HEK293 (cell line): Measurements from ENCODE around the gene CCK.

Source experiments
- CTCF ChIA-PET: fragments of 350-600 bp; formaldehyde crosslinking; extraction: SDS; loops from one replicate; lab custom pipeline; 2021; ENCODE audit warnings: antibody characterized with exemption; lab: Yijun Ruan, JAX
- POLR2A ChIA-PET: fragments of 300-600 bp; formaldehyde crosslinking; extraction: SDS; loops from one replicate; lab custom pipeline; 2020; ENCODE audit warnings: antibody characterized with exemption, inconsistent platforms; lab: Yijun Ruan, JAX
- H3K27ac ChIP-seq: fragments of 200-500 bp; sonication (Bioruptor generic); 2 replicates; pipeline ENCODE4 v1.5.1; 2014; ENCODE audit warnings: low read depth, low read length, control low read depth, inconsistent platforms; ENCODE audit errors: extremely low read depth
- H3K36me3 ChIP-seq, 2 experiments: fragments of 200-500 bp in 1 of 2; sonication (Bioruptor generic) in 1 of 2; 1 replicate in 1 of 2; 2 replicates in 1 of 2; pipeline ENCODE4 v1.5.1; 2014 to 2017; ENCODE audit warnings: inconsistent platforms in 2 of 2, low read length in 2 of 2; ENCODE audit not compliant: control insufficient read depth in 2 of 2, insufficient read depth in 1 of 2
- H3K4me1 ChIP-seq: fragments of 200-500 bp; sonication (Bioruptor generic); 2 replicates; pipeline ENCODE4 v1.5.1; 2014; ENCODE audit warnings: mild to moderate bottlenecking, low read length, inconsistent platforms; ENCODE audit not compliant: control insufficient read depth, insufficient read depth
- H3K4me3 ChIP-seq: 2 replicates; pipeline ENCODE4 v1.5.1; 2011; ENCODE audit warnings: low read depth, mild to moderate bottlenecking, control low read depth, low read length, moderate library complexity
- H3K9me3 ChIP-seq: fragments of 200-500 bp; sonication (Bioruptor generic); 2 replicates; pipeline ENCODE4 v1.5.1; 2014; ENCODE audit warnings: low read depth, low read length, inconsistent platforms; ENCODE audit not compliant: control insufficient read depth, insufficient read depth
- KLF8 ChIP-seq: fragments of 450-650 bp; formaldehyde crosslinking; IDR thresholded peaks from 2 replicates; pipeline ENCODE4 v1.5.1; 2016; ENCODE audit warnings: missing biosample characterization, missing genetic modification characterization
- SETDB1 ChIP-seq: IDR thresholded peaks from one replicate; pipeline ENCODE4 v1.6.1; 2017; ENCODE audit warnings: mild to moderate bottlenecking, low read length, moderate library complexity, mixed read lengths; ENCODE audit not compliant: insufficient read length
- ZBTB17 ChIP-seq: fragments of 450-650 bp; formaldehyde crosslinking; IDR thresholded peaks from 2 replicates; pipeline ENCODE4 v1.5.1; 2016; ENCODE audit warnings: missing biosample characterization, missing genetic modification characterization
- ZFP3 ChIP-seq: fragments of 450-650 bp; formaldehyde crosslinking; IDR thresholded peaks from 2 replicates; pipeline ENCODE4 v1.5.1; 2016; ENCODE audit warnings: low read depth, missing biosample characterization, missing genetic modification characterization
- ZFP69B ChIP-seq: fragments of 450-650 bp; formaldehyde crosslinking; IDR thresholded peaks from 2 replicates; pipeline ENCODE4 v1.5.1; 2016; ENCODE audit warnings: missing biosample characterization, missing genetic modification characterization
- ZNF24 ChIP-seq: fragments of 450-650 bp; formaldehyde crosslinking; IDR thresholded peaks from 2 replicates; pipeline ENCODE4 v1.5.1; 2016; ENCODE audit warnings: missing biosample characterization, missing genetic modification characterization
- ZNF335 ChIP-seq: fragments of 450-650 bp; formaldehyde crosslinking; conservative IDR thresholded peaks from 2 replicates; pipeline ENCODE4 v1.5.1; 2016; ENCODE audit warnings: missing biosample characterization, missing genetic modification characterization
- ZNF366 ChIP-seq: fragments of 450-650 bp; formaldehyde crosslinking; conservative IDR thresholded peaks from 2 replicates; pipeline ENCODE4 v1.5.1; 2016; ENCODE audit warnings: missing biosample characterization, missing genetic modification characterization
- ZNF426 ChIP-seq: fragments of 450-650 bp; formaldehyde crosslinking; IDR thresholded peaks from 2 replicates; pipeline ENCODE4 v1.5.1; 2017; ENCODE audit warnings: missing biosample characterization, missing genetic modification characterization, mild to moderate bottlenecking, inconsistent platforms, moderate library complexity
- ZNF664 ChIP-seq: fragments of 450-650 bp; formaldehyde crosslinking; IDR thresholded peaks from 2 replicates; pipeline ENCODE4 v1.5.1; 2016; ENCODE audit warnings: missing biosample characterization, missing genetic modification characterization
- ZNF677 ChIP-seq: fragments of 450-650 bp; IDR thresholded peaks from 2 replicates; pipeline ENCODE4 v1.5.0; 2018; ENCODE audit warnings: missing biosample characterization, mild to moderate bottlenecking, missing genetic modification characterization, moderate library complexity
- TF ChIP-seq, protein P1 (sequence below): fragments of 450-650 bp; formaldehyde crosslinking; IDR thresholded peaks from 2 replicates; pipeline ENCODE4 v1.5.1; 2016; ENCODE audit warnings: missing biosample characterization, missing genetic modification characterization
- TF ChIP-seq, protein P2 (sequence below): fragments of 450-650 bp; formaldehyde crosslinking; IDR thresholded peaks from 2 replicates; pipeline ENCODE4 v1.5.1; 2016; ENCODE audit warnings: missing biosample characterization, missing genetic modification characterization
- TF ChIP-seq, protein P3 (sequence below): fragments of 450-650 bp; formaldehyde crosslinking; IDR thresholded peaks from 2 replicates; pipeline ENCODE4; 2016; ENCODE audit warnings: missing biosample characterization, missing genetic modification characterization
- TF ChIP-seq, protein P4 (sequence below): fragments of 450-650 bp; formaldehyde crosslinking; IDR thresholded peaks from 2 replicates; pipeline ENCODE4 v1.5.1; 2016; ENCODE audit warnings: missing biosample characterization, missing genetic modification characterization
- TF ChIP-seq, protein P5 (sequence below): fragments of 450-650 bp; formaldehyde crosslinking; IDR thresholded peaks from 2 replicates; pipeline ENCODE4 v1.5.1; 2016; ENCODE audit warnings: missing biosample characterization, missing genetic modification characterization, low read depth
- TF ChIP-seq, protein P6 (sequence below): fragments of 450-650 bp; formaldehyde crosslinking; IDR thresholded peaks from 2 replicates; pipeline ENCODE4 v1.5.1; 2016; ENCODE audit warnings: missing biosample characterization, missing genetic modification characterization, borderline replicate concordance

The CCK gene

DNA sequence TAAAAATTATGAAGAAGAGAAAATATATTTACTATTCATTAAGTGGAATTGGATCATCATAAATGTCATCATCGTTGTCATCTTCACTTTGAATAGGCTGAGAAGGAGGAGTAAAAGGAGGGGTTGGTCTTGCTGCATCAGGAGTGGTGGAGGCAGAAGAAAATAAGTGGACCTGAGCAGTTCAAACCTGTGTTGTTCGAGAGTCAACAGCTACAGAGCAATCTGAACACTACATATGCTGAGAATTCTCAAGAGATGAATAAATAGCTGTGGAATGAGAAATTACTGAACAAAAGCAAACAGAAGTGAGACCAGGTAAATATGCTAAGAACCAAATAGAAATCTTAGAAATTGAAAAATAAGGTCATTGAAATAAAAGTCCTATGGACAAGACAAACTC is 32.3 kb upstream of the CCK start:
- ChIA-PET CTCF (no interaction called here), POLR2A (no interaction called here)
- no peaks in the 10 kb centered on the region for H3K9me3 ChIP-seq
- H3K4me3 ChIP-seq: no peak overlapping the region
- TF ChIP-seq ZNF366 (tag by site-specific recombination): no peak
- TF ChIP-seq, protein P1, sequence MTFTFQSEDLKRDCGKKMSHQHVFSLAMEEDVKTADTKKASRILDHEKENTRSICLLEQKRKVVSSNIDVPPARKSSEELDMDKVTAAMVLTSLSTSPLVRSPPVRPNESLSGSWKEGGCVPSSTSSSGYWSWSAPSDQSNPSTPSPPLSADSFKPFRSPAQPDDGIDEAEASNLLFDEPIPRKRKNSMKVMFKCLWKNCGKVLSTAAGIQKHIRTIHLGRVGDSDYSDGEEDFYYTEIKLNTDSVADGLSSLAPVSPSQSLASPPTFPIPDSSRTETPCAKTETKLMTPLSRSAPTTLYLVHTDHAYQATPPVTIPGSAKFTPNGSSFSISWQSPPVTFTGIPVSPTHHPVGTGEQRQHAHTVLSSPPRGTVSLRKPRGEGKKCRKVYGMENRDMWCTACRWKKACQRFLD: no peak
- no peak for TF ChIP-seq ZFP69B
- no peak for TF ChIP-seq ZBTB17 (tag by site-specific recombination)
- TF ChIP-seq, protein P2, sequence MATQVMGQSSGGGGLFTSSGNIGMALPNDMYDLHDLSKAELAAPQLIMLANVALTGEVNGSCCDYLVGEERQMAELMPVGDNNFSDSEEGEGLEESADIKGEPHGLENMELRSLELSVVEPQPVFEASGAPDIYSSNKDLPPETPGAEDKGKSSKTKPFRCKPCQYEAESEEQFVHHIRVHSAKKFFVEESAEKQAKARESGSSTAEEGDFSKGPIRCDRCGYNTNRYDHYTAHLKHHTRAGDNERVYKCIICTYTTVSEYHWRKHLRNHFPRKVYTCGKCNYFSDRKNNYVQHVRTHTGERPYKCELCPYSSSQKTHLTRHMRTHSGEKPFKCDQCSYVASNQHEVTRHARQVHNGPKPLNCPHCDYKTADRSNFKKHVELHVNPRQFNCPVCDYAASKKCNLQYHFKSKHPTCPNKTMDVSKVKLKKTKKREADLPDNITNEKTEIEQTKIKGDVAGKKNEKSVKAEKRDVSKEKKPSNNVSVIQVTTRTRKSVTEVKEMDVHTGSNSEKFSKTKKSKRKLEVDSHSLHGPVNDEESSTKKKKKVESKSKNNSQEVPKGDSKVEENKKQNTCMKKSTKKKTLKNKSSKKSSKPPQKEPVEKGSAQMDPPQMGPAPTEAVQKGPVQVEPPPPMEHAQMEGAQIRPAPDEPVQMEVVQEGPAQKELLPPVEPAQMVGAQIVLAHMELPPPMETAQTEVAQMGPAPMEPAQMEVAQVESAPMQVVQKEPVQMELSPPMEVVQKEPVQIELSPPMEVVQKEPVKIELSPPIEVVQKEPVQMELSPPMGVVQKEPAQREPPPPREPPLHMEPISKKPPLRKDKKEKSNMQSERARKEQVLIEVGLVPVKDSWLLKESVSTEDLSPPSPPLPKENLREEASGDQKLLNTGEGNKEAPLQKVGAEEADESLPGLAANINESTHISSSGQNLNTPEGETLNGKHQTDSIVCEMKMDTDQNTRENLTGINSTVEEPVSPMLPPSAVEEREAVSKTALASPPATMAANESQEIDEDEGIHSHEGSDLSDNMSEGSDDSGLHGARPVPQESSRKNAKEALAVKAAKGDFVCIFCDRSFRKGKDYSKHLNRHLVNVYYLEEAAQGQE (tag by site-specific recombination): no peak
- TF ChIP-seq, protein P3, sequence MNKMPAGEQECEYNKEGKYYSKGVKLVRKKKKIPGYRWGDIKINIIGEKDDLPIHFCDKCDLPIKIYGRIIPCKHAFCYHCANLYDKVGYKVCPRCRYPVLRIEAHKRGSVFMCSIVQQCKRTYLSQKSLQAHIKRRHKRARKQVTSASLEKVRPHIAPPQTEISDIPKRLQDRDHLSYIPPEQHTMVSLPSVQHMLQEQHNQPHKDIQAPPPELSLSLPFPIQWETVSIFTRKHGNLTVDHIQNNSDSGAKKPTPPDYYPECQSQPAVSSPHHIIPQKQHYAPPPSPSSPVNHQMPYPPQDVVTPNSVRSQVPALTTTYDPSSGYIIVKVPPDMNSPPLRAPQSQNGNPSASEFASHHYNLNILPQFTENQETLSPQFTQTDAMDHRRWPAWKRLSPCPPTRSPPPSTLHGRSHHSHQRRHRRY (tag by site-specific recombination): no peak
- TF ChIP-seq ZNF677: no peak
- no peak for TF ChIP-seq ZNF24 (tag by site-specific recombination)
- TF ChIP-seq ZNF426: no peak
- TF ChIP-seq ZNF335 (tag by site-specific recombination): no peak
- TF ChIP-seq ZFP3 (tag by site-specific recombination): no peak
- no peak for TF ChIP-seq SETDB1
- H3K36me3 ChIP-seq: no peaks in the 10 kb centered on the region
- H3K4me1 ChIP-seq: no peaks in the 10 kb centered on the region
- H3K27ac ChIP-seq: no peak overlapping the region

DNA sequence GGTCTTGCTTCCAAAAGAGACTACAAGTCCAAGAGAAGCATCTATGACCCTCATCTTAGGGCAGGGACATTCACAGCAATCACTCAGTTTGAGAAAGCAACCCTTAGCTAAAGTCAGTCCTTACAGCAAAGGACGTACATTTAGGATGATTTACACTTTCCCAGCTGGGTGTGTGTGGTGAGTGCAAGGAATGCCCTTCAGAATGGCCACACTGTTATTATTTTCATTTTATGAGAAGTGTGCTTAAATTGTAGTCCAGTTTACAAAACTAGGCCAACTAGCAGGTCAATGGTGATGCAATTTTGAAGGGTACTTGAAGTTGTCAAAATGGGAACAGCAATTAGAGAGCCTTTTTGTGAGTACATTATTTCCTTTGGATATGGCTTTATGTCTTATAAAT is 26.0 kb upstream of the CCK start:
- H3K36me3 ChIP-seq: no peaks in the 10 kb centered on the region
- H3K9me3 ChIP-seq: no peaks in the 10 kb centered on the region
- no peak overlapping the region for H3K4me3 ChIP-seq
- TF ChIP-seq, protein P4, sequence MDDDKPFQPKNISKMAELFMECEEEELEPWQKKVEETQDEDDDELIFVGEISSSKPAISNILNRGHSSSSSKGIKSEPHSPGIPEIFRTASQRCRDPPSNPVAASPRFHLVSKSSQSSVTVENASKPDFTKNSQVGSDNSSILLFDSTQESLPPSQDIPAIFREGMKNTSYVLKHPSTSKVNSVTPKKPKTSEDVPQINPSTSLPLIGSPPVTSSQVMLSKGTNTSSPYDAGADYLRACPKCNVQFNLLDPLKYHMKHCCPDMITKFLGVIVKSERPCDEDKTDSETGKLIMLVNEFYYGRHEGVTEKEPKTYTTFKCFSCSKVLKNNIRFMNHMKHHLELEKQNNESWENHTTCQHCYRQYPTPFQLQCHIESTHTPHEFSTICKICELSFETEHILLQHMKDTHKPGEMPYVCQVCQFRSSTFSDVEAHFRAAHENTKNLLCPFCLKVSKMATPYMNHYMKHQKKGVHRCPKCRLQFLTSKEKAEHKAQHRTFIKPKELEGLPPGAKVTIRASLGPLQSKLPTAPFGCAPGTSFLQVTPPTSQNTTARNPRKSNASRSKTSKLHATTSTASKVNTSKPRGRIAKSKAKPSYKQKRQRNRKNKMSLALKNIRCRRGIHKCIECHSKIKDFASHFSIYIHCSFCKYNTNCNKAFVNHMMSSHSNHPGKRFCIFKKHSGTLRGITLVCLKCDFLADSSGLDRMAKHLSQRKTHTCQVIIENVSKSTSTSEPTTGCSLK (tag by site-specific recombination): no peak
- TF ChIP-seq KLF8 (tag by site-specific recombination) (no peak), ZNF664 (no peak)
- TF ChIP-seq, protein P5, sequence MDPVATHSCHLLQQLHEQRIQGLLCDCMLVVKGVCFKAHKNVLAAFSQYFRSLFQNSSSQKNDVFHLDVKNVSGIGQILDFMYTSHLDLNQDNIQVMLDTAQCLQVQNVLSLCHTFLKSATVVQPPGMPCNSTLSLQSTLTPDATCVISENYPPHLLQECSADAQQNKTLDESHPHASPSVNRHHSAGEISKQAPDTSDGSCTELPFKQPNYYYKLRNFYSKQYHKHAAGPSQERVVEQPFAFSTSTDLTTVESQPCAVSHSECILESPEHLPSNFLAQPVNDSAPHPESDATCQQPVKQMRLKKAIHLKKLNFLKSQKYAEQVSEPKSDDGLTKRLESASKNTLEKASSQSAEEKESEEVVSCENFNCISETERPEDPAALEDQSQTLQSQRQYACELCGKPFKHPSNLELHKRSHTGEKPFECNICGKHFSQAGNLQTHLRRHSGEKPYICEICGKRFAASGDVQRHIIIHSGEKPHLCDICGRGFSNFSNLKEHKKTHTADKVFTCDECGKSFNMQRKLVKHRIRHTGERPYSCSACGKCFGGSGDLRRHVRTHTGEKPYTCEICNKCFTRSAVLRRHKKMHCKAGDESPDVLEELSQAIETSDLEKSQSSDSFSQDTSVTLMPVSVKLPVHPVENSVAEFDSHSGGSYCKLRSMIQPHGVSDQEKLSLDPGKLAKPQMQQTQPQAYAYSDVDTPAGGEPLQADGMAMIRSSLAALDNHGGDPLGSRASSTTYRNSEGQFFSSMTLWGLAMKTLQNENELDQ (tag by site-specific recombination): no peak
- TF ChIP-seq, protein P6, sequence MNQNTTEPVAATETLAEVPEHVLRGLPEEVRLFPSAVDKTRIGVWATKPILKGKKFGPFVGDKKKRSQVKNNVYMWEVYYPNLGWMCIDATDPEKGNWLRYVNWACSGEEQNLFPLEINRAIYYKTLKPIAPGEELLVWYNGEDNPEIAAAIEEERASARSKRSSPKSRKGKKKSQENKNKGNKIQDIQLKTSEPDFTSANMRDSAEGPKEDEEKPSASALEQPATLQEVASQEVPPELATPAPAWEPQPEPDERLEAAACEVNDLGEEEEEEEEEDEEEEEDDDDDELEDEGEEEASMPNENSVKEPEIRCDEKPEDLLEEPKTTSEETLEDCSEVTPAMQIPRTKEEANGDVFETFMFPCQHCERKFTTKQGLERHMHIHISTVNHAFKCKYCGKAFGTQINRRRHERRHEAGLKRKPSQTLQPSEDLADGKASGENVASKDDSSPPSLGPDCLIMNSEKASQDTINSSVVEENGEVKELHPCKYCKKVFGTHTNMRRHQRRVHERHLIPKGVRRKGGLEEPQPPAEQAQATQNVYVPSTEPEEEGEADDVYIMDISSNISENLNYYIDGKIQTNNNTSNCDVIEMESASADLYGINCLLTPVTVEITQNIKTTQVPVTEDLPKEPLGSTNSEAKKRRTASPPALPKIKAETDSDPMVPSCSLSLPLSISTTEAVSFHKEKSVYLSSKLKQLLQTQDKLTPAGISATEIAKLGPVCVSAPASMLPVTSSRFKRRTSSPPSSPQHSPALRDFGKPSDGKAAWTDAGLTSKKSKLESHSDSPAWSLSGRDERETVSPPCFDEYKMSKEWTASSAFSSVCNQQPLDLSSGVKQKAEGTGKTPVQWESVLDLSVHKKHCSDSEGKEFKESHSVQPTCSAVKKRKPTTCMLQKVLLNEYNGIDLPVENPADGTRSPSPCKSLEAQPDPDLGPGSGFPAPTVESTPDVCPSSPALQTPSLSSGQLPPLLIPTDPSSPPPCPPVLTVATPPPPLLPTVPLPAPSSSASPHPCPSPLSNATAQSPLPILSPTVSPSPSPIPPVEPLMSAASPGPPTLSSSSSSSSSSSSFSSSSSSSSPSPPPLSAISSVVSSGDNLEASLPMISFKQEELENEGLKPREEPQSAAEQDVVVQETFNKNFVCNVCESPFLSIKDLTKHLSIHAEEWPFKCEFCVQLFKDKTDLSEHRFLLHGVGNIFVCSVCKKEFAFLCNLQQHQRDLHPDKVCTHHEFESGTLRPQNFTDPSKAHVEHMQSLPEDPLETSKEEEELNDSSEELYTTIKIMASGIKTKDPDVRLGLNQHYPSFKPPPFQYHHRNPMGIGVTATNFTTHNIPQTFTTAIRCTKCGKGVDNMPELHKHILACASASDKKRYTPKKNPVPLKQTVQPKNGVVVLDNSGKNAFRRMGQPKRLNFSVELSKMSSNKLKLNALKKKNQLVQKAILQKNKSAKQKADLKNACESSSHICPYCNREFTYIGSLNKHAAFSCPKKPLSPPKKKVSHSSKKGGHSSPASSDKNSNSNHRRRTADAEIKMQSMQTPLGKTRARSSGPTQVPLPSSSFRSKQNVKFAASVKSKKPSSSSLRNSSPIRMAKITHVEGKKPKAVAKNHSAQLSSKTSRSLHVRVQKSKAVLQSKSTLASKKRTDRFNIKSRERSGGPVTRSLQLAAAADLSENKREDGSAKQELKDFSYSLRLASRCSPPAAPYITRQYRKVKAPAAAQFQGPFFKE (tag by site-specific recombination): no peak
- TF ChIP-seq, all 188 proteins: peak for 0
- H3K27ac ChIP-seq: no peak overlapping the region
- no peaks in the 10 kb centered on the region for H3K4me1 ChIP-seq
- POLR2A ChIA-PET: no interaction called here
- CTCF ChIA-PET: no interaction called here
